SK-N-SH (cell line): ENCODE data around the gene TIMM21.

Source experiments
- EP300 ChIP-seq, 2 experiments: IDR thresholded peaks; 2 replicates each; pipeline versions ENCODE4 v1.4.0 to v1.6.1; 2012; ENCODE audit warnings: borderline replicate concordance in 1 of 2, low read depth in 1 of 2, low read length in 1 of 2
- FOSL2 ChIP-seq: IDR thresholded peaks from 2 replicates; pipeline ENCODE4 v1.4.0; 2012; ENCODE audit warnings: low read depth, mild to moderate bottlenecking, moderate library complexity, borderline replicate concordance
- MEF2A ChIP-seq: IDR thresholded peaks from 2 replicates; pipeline ENCODE4 v1.4.0; 2012; ENCODE audit warnings: low read depth, borderline replicate concordance
- NFIC ChIP-seq: IDR thresholded peaks from 2 replicates; pipeline ENCODE4 v1.4.0; 2012; ENCODE audit warnings: borderline replicate concordance
- POLR2AphosphoS5 ChIP-seq: IDR thresholded peaks from 2 replicates; pipeline ENCODE4 v1.6.1; 2012; ENCODE audit warnings: low read depth, low read length
- RAD21 ChIP-seq: IDR thresholded peaks from 2 replicates; pipeline ENCODE4 v1.6.1; 2012; ENCODE audit warnings: mild to moderate bottlenecking, low read length
- RFX5 ChIP-seq: IDR thresholded peaks from 2 replicates; pipeline ENCODE4 v1.6.1; 2012; ENCODE audit warnings: mild to moderate bottlenecking, improper control_type of control experiment, low read length
- TAF1 ChIP-seq: IDR thresholded peaks from 2 replicates; pipeline ENCODE4 v1.6.1; 2012; ENCODE audit warnings: low read depth, mild to moderate bottlenecking, low read length, moderate library complexity, borderline replicate concordance
- TCF12 ChIP-seq: IDR thresholded peaks from 2 replicates; pipeline ENCODE4 v1.4.0; 2012
- TF ChIP-seq, protein P1 (sequence below): fragments of 200-600 bp; sonication (generic); IDR thresholded peaks from 2 replicates; pipeline ENCODE4 v1.6.1; 2017; ENCODE audit warnings: antibody characterized with exemption, mild to moderate bottlenecking, moderate library complexity
- TF ChIP-seq, protein P2 (sequence below): fragments of 150-350 bp; IDR thresholded peaks from 2 replicates; pipeline ENCODE4 v1.6.1; 2016; ENCODE audit warnings: mild to moderate bottlenecking, low read depth, low read length
- TF ChIP-seq, protein P3 (sequence below): IDR thresholded peaks from 2 replicates; pipeline ENCODE4 v1.4.0; 2012; ENCODE audit warnings: low read depth, borderline replicate concordance
- TF ChIP-seq, protein P4 (sequence below): IDR thresholded peaks from 2 replicates; pipeline ENCODE4 v1.4.0; 2012; ENCODE audit warnings: low read depth, borderline replicate concordance

DNA sequence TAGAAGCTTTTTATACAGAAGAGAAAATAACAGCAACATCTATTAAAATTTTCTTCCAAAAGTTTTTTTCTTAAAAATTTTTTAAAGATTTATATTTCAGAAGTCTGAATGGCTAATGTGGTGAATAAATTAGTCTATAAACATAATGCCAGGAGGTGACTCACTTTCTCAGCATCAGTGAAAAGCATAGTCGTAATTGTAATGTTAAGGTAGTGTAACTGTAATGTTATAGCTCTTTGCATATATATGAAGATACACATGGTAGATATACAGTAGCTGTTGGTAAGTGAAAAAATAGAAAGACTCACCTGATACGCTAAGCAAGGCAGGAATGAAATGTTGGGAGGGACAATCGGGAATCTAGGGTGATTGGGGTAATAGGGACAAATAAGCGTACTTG, 5.5 kb downstream of the TIMM21 start:
- TF ChIP-seq, protein P1, sequence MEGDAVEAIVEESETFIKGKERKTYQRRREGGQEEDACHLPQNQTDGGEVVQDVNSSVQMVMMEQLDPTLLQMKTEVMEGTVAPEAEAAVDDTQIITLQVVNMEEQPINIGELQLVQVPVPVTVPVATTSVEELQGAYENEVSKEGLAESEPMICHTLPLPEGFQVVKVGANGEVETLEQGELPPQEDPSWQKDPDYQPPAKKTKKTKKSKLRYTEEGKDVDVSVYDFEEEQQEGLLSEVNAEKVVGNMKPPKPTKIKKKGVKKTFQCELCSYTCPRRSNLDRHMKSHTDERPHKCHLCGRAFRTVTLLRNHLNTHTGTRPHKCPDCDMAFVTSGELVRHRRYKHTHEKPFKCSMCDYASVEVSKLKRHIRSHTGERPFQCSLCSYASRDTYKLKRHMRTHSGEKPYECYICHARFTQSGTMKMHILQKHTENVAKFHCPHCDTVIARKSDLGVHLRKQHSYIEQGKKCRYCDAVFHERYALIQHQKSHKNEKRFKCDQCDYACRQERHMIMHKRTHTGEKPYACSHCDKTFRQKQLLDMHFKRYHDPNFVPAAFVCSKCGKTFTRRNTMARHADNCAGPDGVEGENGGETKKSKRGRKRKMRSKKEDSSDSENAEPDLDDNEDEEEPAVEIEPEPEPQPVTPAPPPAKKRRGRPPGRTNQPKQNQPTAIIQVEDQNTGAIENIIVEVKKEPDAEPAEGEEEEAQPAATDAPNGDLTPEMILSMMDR, result no peak
- no peak for TF ChIP-seq POLR2AphosphoS5
- TF ChIP-seq TAF1, result no peak
- no peak for TF ChIP-seq TCF12
- TF ChIP-seq, protein P2, sequence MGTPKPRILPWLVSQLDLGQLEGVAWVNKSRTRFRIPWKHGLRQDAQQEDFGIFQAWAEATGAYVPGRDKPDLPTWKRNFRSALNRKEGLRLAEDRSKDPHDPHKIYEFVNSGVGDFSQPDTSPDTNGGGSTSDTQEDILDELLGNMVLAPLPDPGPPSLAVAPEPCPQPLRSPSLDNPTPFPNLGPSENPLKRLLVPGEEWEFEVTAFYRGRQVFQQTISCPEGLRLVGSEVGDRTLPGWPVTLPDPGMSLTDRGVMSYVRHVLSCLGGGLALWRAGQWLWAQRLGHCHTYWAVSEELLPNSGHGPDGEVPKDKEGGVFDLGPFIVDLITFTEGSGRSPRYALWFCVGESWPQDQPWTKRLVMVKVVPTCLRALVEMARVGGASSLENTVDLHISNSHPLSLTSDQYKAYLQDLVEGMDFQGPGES, result no peak
- TF ChIP-seq FOSL2, result no peak
- no peak for TF ChIP-seq RAD21
- no peak for TF ChIP-seq RFX5
- TF ChIP-seq, protein P3, sequence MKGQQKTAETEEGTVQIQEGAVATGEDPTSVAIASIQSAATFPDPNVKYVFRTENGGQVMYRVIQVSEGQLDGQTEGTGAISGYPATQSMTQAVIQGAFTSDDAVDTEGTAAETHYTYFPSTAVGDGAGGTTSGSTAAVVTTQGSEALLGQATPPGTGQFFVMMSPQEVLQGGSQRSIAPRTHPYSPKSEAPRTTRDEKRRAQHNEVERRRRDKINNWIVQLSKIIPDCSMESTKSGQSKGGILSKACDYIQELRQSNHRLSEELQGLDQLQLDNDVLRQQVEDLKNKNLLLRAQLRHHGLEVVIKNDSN, result no peak
- TF ChIP-seq, protein P4, sequence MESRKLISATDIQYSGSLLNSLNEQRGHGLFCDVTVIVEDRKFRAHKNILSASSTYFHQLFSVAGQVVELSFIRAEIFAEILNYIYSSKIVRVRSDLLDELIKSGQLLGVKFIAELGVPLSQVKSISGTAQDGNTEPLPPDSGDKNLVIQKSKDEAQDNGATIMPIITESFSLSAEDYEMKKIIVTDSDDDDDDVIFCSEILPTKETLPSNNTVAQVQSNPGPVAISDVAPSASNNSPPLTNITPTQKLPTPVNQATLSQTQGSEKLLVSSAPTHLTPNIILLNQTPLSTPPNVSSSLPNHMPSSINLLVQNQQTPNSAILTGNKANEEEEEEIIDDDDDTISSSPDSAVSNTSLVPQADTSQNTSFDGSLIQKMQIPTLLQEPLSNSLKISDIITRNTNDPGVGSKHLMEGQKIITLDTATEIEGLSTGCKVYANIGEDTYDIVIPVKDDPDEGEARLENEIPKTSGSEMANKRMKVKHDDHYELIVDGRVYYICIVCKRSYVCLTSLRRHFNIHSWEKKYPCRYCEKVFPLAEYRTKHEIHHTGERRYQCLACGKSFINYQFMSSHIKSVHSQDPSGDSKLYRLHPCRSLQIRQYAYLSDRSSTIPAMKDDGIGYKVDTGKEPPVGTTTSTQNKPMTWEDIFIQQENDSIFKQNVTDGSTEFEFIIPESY, result no peak
- TF ChIP-seq MEF2A, result no peak
- no peak for TF ChIP-seq NFIC
- no peak for TF ChIP-seq EP300 (IDR thresholded peaks at IDR 0.05; ENCODE audit: borderline replicate concordance in 1 of 2, low read depth in 1 of 2, low read length in 1 of 2)
